GM19328 (cell line): ENCODE data around the gene LMO7.
"Not testable (repeated sequence)": the region's sequence is repeated elsewhere in the genome, so short reads cannot be mapped to it uniquely, and the experiment has no call there.

Experiments used
- ATAC-seq: cut with Tn5 transposase; IDR thresholded peaks from one replicate; pipeline ENCODE4 v1.9.1; 2021; ENCODE audit warnings: mild to moderate bottlenecking, moderate library complexity; ENCODE audit not compliant: unreplicated experiment

Gene LMO7

DNA sequence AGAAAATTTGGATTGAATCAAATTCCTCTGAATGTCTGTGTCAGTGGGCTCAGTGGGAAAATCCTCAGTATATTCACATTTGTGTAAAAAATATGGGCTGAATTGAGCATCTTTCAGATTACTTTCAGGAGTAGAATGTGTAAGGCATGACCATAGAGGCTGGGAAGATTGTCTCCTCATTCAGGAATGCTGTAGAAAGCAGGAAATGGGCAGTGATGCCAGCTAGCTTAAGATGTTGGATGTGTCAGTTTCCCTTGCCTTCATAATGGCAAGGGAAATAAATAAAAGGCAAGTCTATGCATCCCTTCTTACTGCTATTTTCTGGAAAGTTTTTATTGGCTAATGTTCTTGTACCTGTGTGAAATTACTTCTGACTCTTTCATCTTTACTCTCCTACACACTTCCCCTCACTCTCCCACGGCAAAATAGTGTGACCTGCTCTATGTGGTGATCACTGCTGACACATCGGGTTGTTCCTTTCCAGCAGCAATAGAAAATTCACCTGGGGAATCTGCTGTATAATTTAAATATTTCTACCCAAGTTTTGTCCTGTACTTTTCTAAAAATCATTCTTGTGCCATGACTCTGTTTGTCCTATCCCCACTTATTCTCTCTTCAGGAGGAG lies 103.2 kb downstream of the LMO7 start:
- ATAC-seq, result peak; percentile 60

DNA sequence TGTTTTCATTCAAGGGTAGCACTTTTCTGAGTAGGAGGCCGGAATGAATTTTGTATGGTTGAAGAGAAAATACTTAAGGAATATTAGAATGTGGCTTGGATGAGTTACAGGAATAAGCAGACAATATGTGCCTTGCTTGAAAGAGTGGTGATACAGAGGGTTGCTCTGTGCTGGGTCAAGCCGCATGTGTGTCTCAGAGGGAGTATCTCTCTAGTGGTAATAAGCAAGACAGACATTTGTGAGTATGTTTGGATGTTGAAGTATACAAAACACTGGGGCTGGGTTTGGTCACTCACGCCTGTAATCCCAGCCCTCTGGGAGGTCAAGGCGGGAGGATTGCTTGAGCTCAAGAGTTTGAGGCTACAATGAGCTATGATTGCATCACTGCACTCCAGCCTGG lies 103.9 kb downstream of the LMO7 start:
- ATAC-seq, result no peak

DNA sequence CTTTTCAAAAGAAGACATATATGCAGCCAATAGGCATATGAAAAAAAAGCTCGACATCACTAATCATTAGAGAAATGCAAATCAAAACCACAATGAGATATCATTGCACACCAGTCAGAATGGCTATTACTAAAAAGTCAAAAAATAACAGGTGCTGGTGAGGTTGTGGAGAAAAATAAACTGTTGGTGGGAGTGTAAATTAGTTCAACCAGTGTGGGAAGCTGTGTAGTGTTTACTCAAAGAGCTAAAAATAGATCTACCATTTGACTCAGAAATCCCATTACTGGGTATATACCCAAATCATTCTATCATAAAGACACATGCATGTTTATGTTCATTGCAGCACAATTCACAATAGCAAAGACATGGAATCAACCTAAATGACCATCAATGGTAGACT lies 106.9 kb downstream of the LMO7 start:
- not testable (repeated sequence) for ATAC-seq

DNA sequence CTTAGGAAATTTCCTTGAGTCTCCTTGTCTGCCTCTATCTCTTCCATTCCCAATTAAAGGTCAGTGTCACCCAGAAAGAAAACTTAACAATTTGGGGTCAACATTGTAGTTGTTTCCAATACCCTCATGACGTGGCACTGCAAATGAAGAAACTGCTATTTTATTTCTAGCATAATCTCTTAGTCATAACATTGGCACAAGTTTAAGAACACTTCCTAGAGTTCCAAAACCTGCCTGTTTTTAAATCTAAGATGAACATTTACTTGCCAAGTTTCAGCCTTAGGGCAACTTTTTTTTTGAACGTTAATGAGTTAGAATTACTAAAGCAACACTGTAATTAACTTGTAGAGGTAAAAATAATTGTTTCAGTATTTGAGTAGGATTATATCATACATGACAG lies 108.0 kb downstream of the LMO7 start:
- no peak for ATAC-seq

DNA sequence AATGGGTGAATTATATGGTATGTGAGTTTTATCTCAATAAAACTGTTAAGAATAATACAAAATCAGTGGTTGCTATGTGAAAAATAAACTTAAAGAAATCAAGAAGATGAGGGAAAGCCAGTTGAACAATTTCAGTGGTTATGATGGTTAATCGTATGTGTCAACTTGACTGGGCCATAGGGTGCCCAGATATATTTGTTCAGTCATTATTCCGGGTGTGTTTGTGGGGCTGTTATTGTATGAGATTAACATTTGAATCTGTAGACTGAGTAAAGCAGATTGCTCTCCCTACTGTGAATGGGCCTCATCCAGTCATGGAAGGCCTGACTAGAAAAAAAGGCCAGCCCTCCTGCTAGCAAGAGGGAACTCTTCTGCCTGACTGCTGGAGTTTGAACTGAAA lies 109.3 kb downstream of the LMO7 start:
- ATAC-seq, result no peak

DNA sequence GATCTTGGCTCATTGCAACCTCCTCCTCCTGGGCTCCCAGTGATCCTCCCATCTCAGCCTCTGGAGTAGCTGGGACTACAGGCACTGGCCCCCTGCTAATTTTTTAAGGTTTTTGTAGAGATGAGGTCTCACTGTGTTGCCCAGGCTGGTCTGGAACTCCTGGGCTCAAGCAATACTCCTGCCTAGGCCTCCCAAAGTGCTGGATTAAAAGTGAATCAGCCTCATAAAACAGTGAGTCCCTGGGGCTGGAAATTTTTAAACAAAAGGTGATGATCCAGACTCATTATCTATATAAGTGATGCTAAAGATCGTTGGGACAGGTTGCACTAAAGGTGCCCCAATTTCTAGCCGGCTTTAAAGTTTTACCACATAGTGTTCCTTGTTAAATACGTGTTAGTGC lies 112.7 kb downstream of the LMO7 start:
- ATAC-seq, result no peak

DNA sequence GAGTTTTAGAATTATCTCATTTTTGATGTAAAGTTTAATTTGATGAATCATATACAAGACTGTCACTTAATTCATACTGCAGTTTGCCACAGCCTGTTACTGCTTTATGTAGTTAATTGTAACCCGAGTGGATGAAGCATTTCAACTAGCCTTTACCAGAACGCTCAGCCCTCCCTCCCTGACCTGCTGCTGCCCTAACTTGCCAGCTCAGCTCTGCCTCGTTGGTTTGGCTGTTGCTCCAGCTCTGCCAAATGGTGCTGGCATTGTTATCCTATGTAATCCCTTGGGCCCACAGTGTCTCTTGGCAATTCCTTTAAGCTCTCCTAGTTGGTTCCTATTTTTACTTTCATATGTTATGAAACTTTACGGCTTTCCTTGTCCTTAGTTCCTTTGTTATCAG lies 113.3 kb downstream of the LMO7 start:
- ATAC-seq, result no peak

DNA sequence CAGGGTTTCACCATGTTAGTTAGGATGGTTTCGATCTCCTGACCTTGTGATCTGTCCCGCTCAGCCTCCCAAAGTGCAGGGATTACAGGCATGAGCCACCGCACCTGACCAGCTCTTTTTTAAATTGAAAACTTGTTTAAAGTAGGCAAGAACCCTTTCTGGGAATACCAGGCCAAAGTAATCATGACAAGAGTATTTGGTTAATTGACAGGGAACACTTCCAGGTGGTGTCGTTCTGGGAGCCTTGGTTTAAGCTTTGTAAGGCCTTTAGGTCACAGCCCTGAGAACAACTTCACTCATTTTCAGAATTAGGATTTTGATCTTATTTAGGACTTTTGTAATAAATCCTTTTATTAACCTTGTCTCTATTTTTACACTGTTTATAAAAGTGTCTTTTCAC lies 115.2 kb downstream of the LMO7 start:
- no peak for ATAC-seq

DNA sequence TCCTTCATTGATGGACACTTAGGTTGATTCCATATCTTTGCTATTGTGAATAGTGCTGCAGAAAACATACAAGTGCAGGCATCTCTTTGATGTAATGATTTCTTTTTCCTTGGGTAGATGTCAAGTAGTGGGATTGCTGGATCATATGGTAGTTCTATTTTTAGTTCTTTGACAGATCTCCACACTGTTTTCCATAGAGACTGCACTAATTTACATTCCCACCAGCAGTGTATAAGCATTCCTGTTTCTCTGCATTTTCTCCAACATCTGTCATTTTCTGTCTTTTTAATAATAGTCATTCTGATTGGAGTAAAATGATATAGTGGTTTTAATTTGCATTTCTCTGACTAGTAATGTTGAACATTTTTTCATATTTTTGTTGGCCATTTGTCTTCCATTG lies 116.7 kb downstream of the LMO7 start:
- no peak for ATAC-seq

DNA sequence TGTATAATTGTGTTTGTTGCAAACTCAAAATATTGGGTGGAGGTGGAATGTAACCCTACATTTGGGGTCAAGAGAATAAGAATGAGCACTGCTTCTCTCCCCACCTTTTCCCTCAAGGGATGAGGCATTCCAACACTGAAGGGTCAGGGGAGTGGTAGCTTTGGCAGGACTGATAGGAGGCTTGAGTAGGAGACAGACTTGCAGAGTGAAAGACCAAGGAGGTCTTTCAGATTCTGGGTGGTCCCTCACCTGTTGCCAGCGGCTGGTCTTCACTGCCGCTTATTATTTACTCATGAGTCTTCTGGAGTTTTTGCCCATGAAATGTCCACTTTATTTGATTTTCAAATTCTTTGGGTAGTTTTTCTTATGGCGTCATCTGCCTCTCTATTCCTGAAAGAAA lies 118.8 kb downstream of the LMO7 start:
- no peak for ATAC-seq

DNA sequence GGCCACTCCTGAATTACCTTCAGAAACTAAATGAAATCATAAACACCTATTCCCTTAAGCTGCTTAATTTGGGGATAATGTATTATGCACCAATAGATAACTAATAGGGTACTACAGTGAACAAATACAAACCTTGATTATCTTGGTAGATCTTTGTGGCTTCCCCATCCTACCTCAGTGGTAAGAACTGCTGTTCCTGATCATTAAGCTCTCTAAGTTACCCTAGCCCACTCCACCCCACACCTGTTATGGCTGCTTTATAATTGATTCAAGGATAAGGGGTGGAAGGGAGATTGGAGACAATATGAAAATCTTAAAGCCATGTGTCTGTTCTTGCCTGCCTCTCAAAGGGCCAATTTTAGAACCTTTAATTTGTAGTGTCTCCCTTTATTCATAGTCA lies 121.2 kb downstream of the LMO7 start:
- ATAC-seq, result no peak

DNA sequence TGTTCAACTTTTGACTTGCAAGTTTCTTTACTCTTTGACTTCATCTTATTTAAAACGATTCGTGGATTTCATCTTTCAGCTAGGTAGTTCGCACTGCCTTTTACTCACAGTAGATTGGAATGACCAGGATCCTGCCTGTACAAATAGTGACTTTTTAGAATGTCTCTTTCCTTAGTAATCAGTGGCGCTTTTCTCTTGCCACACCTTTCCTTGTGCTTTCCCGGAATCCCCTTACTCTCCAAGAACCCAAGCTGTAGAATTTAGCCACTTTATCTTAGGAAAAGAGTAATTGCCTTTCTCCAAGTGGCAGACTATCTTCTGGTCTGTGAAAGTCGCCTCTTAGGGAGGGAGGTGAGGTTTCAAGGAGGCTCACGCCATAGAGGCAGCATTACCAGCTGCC lies 123.4 kb downstream of the LMO7 start:
- ATAC-seq, result no peak

DNA sequence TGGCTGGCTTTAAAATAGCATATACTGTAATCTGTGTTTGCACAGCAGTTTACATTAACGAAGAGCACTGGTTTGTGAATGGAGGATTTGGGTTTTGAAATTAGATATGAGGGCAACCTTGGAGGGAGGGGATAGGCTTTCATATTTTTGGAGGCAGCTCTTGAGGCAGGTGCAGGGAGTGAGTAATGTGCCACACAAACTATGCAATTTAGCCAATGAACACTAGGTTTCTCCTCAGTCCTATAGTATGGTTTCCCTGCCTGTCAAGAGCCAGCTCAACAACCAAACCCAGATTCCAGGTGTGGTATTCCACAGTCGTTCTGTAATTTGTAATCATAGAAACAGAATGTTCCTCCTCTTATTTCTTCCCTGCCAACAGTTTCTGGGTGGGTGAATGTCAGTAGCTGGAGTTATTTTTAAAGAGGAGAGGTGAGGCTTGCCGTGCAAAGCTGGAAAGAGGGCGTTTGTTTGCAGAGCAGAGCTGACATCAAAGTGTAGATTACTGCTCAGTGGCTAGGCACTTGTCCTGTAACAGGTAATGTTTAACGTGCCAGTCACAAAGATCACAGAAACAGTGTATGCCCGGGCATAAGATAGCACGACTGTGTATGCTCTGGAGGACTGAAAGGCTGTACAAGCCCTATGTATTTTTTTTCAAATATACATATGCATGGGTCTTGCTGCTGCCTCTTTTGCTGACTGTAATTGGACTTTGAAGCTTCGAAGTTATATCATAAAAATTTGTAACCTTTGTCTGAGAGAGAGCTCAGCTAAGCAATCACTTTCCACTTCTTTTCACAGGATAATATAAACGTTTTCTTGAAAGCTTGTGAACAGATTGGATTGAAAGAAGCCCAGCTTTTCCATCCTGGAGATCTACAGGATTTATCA lies 124.2 kb downstream of the LMO7 start:
- ATAC-seq, result no peak

DNA sequence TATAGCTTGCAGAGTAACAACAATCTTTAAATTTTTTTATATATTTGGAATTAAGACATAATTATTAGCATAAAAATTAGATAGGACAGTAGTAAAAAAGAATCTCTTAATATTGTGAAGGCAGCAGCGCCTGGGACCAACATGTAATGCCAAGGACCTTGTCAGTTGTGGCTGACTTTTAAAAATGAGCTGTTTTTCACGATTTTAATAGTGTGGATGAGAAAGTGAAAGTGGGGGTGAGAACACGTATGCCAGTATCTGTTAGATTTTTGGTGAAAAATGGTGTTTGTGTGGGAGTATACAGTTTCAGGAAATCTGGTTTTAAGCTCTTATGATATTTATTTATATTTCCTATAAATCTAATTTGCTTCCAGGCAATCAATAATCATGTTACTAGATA lies 125.2 kb downstream of the LMO7 start:
- no peak for ATAC-seq

DNA sequence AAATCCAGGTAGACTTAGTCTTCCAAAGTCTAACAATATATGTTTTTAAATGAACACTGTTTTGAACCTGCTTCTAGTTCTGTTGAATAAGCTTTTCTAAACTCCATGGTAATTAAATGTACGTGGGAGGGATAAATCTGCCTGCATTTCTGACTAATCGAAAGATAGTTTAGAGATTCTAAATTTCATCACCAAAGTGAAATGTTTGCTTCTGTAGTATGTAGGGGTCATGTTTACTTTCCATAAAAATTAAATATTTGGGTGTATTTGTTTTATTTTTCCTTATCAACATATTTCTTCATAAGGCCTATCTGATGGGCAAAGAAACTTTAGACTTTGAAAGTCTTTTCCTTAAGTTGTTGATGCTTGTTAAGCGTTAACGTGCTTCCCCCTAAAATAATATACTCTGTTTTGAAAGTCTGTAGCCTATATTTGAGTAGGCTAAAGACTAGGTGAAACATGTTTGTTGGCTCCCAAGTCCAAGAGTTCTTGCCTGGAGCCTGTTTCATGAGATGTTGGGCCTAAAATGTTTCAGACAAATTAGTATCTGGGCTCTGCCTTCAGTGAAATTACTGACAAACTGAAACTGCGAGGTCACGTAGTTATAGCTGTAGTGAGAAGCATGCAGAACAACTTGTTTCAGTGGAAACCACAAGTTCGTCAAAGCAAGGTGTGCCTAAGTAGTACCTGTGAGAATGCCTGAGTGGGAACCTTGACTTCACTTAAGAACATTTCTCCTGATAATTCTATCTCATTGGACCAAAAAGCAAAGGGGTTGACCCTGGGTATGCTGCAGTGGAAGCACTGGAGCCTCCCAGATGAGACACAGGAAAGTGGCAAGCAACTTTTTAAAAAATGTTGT lies 126.2 kb downstream of the LMO7 start:
- ATAC-seq, result peak; percentile 99

DNA sequence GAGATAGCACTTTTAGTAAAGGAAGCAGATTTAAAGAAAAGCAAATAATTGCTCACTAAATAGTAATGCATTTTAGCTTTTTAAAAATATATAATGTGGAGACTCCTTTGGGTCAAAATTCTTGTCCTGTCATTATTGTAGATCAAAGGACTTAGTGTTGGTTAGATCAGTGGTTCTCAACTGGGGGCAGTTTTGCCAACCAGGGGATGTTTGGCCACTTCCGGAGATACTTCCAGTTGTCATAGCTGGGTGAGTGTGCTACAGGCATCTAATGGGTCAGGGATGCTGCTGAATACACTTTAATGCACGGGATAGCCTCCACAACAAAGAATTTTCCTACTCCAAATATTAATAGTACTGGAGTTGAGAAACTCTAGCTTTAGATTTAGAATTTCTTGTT lies 126.8 kb downstream of the LMO7 start:
- no peak for ATAC-seq

DNA sequence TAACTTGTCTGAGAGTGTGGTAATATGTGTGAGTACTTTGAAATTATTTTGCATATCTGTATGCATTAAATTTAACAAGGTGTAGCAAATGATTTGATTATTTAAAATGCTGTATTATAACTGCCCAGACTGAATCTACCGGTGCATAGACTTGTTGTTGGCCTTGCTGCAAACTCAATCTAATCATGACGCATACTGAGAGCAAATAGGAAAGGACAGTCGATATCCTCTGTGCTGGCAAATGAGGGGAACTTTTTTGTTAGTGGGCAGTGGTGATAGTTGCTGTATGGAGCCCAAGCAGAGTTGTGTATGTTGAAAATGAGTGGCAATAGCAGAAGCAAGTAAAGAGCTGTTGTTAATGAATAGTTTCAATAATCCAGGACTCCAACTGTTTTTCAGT lies 127.4 kb downstream of the LMO7 start:
- ATAC-seq, result no peak

DNA sequence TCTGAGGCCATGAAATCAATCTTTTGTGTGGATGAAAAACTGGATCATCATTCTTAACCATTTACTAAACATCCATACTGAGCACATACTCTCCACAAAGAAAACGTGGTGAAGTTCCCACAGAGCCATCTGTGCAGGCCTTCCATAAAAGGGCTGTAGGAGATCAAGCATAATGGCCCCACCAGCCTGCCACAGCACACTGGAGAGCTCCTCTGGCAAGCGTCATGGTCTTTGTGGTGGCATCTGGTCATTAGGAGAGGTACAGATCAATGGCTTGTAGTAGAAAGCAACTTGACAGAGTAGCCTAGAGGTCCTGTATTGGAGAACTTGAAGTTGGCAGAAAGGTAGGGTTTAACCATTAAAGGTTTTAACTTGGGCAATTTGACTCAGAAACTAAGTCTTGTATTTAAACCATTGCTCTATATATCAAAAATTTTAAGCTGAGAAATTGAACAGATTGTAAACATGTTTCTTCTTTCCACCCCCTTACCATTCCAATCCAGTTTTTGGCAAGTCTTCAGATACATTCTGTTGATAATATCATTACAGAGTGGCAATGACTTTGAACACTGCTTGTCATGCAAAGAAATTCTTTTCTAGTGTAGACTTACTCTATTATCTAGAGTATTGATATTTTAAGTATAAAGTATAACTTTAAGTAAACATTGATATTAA lies 128.3 kb downstream of the LMO7 start:
- ATAC-seq, result no peak

DNA sequence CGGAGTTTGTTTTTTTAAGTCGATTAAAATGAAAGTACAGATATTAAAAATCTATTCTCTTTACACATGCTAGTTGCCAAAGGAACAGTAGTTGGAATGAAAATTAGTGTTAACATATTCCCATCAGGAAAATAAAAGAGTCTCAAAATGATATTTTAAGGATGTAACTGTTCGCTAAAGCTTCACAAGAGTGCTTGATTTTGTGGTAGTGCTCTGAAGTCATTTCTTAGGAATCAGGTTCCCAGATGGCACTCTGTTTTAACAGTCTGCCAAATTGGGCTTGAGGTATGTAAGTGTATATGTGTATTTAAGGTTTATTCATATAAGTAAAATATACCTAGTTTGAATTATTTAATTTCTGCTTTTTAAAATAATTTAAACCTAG lies 128.8 kb downstream of the LMO7 start:
- ATAC-seq, result no peak

DNA sequence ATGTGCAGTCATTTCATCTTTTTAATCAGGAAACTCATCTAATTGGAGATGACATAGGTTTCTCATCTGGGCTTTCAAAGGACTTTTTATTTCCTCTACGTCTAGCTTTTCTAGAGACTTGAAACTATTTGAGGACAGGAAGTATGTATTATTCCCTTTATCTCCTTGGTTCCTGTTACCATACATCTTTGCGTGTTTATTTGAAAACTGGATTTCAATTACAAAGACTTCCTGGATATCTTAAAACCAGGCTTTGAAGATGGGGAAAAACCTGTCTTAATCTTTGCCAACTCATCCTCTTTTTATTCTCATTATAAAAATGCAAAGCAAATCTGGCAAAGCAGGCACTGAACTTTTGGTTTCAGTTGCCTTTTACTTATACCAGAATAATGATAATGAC lies 130.5 kb downstream of the LMO7 start:
- no peak for ATAC-seq
